K562 (cell line): ENCODE measurements around the gene KPNB1. TPM values are rescaled to one million over a fixed set of nuclear protein-coding genes. Genes with fewer than 3 reads are reported as not detected.

Source experiments
- ATAC-seq: fragments of 200-7000 bp; cut with Tn5 transposase; 3 replicates; pipeline ENCODE4 v1.9.1; 2020; ENCODE audit warnings: moderate library complexity
- BruUV-seq: library from RNA; stranded (reverse); fragments of 400-500 nt; replicated peaks from 2 replicates; lab custom pipeline; 2021; lab: Mats Ljungman, UMichigan
- CTCF ChIA-PET: fragments of 300-600 bp; formaldehyde crosslinking; extraction: SDS; loops from one replicate; lab custom pipeline; 2021; ENCODE audit warnings: low intra/inter-chr PET ratio; lab: Yijun Ruan, JAX
- POLR2A ChIA-PET: fragments of 300-600, 350-650 bp; sonication (Branson Sonifier 250); formaldehyde crosslinking; extraction: SDS; loops from one replicate; lab custom pipeline; 2021; ENCODE audit warnings: antibody characterized with exemption, inconsistent platforms; lab: Yijun Ruan, JAX
- DNase-seq, 4 experiments: peaks; one replicate each; pipeline versions ENCODE4 v3.0.0 to v3.0.0-alpha.2; 2011 to 2018; ENCODE audit warnings: low spot score in 3 of 4, mixed read lengths in 3 of 4; ENCODE audit errors: extremely low read depth in 1 of 4
- FAIRE-seq: peaks from 2 replicates; lab custom pipeline; 2011; peaks lifted over from hg19 to GRCh38; lab: Jason Lieb, UNC
- H2AFZ ChIP-seq: 2 replicates; pipeline ENCODE4 v1.6.0; 2011; ENCODE audit warnings: low read depth, low read length, control low read depth, inconsistent platforms
- H3K27ac ChIP-seq: fragments of 200-600 bp; 3 replicates; pipeline ENCODE4 v1.8.0; 2011; ENCODE audit warnings: low read depth, mild to moderate bottlenecking, control low read depth, inconsistent platforms, low read length, moderate library complexity, mixed read lengths; ENCODE audit errors: extremely low read depth
- H3K27me3 ChIP-seq, 2 experiments: fragments of 300-600 bp in 1 of 2; 2 replicates in 1 of 2; 3 replicates in 1 of 2; pipeline versions ENCODE4 v1.6.0 to v1.8.0; 2011; ENCODE audit warnings: inconsistent platforms in 2 of 2, low read length in 2 of 2, mild to moderate bottlenecking in 1 of 2, mixed read lengths in 1 of 2, moderate library complexity in 1 of 2; ENCODE audit not compliant: control insufficient read depth in 2 of 2, insufficient read depth in 2 of 2
- H3K36me3 ChIP-seq: fragments of 300-600 bp; 3 replicates; pipeline ENCODE4 v1.8.0; 2011; ENCODE audit warnings: mild to moderate bottlenecking, low read length, inconsistent platforms; ENCODE audit not compliant: control insufficient read depth, insufficient read depth
- H3K4me1 ChIP-seq, 2 experiments: fragments of 200-600 bp in 1 of 2; replicated peaks in 1 of 2; 2 replicates in 1 of 2; 3 replicates in 1 of 2; pipeline versions ENCODE4 v1.5.1 to v1.8.0; 2011; ENCODE audit warnings: inconsistent platforms in 2 of 2, low read length in 2 of 2, mild to moderate bottlenecking in 1 of 2, mixed read lengths in 1 of 2, moderate library complexity in 1 of 2; ENCODE audit not compliant: control insufficient read depth in 2 of 2, insufficient read depth in 2 of 2
- H3K4me2 ChIP-seq: 2 replicates; pipeline ENCODE4 v1.6.1; 2011; ENCODE audit warnings: low read length, control low read depth, inconsistent platforms, mixed read lengths; ENCODE audit not compliant: insufficient read depth
- H3K4me3 ChIP-seq: fragments of 200-600 bp; sonication (generic), shearing (Covaris generic); 2 replicates; pipeline ENCODE4 v1.5.1; 2016; ENCODE audit warnings: control low read depth, inconsistent platforms
- H3K79me2 ChIP-seq: fragments of 200-600 bp; 3 replicates; pipeline ENCODE4 v1.8.0; 2011; ENCODE audit warnings: low read length, inconsistent platforms; ENCODE audit not compliant: control insufficient read depth, insufficient read depth
- H3K9ac ChIP-seq, 2 experiments: 2 replicates each; pipeline versions ENCODE4 v1.6.0 to v1.6.1; 2011; ENCODE audit warnings: low read depth in 2 of 2, low read length in 2 of 2, control low read depth in 1 of 2, inconsistent platforms in 1 of 2, mild to moderate bottlenecking in 1 of 2, mixed read lengths in 1 of 2; ENCODE audit not compliant: insufficient read depth in 1 of 2
- H3K9me1 ChIP-seq: one replicate; pipeline ENCODE4 v1.6.0; 2011; ENCODE audit warnings: inconsistent platforms, mild to moderate bottlenecking, low read length, moderate library complexity; ENCODE audit not compliant: control insufficient read depth, insufficient read depth
- H3K9me3 ChIP-seq: replicated peaks from 2 replicates; pipeline ENCODE4 v1.5.1; 2011; ENCODE audit warnings: low read depth, low read length, inconsistent platforms; ENCODE audit not compliant: control insufficient read depth, insufficient read depth
- H4K20me1 ChIP-seq: replicated peaks from 2 replicates; pipeline ENCODE4 v1.6.1; 2011; ENCODE audit warnings: low read length, inconsistent platforms, mixed read lengths; ENCODE audit not compliant: control insufficient read depth, insufficient read depth
- CBX5 ChIP-seq: IDR thresholded peaks from 2 replicates; pipeline ENCODE4 v1.6.1; 2014; ENCODE audit warnings: low read depth, borderline replicate concordance
- EHMT2 ChIP-seq: fragments of 450-650 bp; IDR thresholded peaks from 2 replicates; pipeline ENCODE4 v1.6.1; 2018; ENCODE audit warnings: antibody characterized with exemption
- ETS2 ChIP-seq: IDR thresholded peaks from 2 replicates; pipeline ENCODE4 v1.6.1; 2016; ENCODE audit warnings: borderline replicate concordance, missing genetic modification characterization, mild to moderate bottlenecking, moderate library complexity, missing compliant biosample characterization; ENCODE audit not compliant: poor library complexity, severe bottlenecking
- GTF2F1 ChIP-seq: IDR thresholded peaks from 2 replicates; pipeline ENCODE4 v1.6.1; 2011; ENCODE audit warnings: low read depth, low read length, improper control_type of control experiment
- MAFG ChIP-seq: fragments of 450-650 bp; conservative IDR thresholded peaks from 2 replicates; pipeline ENCODE4 v1.6.1; 2016; ENCODE audit warnings: missing genetic modification characterization, missing compliant biosample characterization
- MCM3 ChIP-seq: fragments of 450-650 bp; IDR thresholded peaks from 2 replicates; pipeline ENCODE4 v1.6.1; 2016
- NFE2L1 ChIP-seq: fragments of 450-650 bp; IDR thresholded peaks from 2 replicates; pipeline ENCODE4 v1.6.1; 2016; ENCODE audit warnings: missing genetic modification characterization, low read depth, mild to moderate bottlenecking, missing compliant biosample characterization, moderate library complexity, borderline replicate concordance
- SIRT6 ChIP-seq: IDR thresholded peaks from one replicate; pipeline ENCODE4 v1.6.1; 2012; ENCODE audit warnings: low read depth, mild to moderate bottlenecking, control low read depth, inconsistent platforms, low read length, moderate library complexity
- TEAD1 ChIP-seq, 2 experiments: fragments of 450-650 bp in 1 of 2; sonication (generic) in 1 of 2; formaldehyde crosslinking; IDR thresholded peaks; 2 replicates each; pipeline versions ENCODE4 v1.4.0 to v1.8.0; 2020 to 2022; ENCODE audit warnings: mild to moderate bottlenecking in 2 of 2, missing genetic modification reagents in 1 of 2
- ZNF121 ChIP-seq: sonication (generic); formaldehyde crosslinking; conservative IDR thresholded peaks from 2 replicates; pipeline ENCODE4 v1.8.0; 2022; ENCODE audit warnings: missing genetic modification reagents
- ZNF165 ChIP-seq: fragments of 250-450 bp; sonication (Bioruptor Pico); IDR thresholded peaks from 2 replicates; pipeline ENCODE4 v1.4.0; 2020; ENCODE audit warnings: borderline replicate concordance
- ZNF24 ChIP-seq: fragments of 450-650 bp; IDR thresholded peaks from 2 replicates; pipeline ENCODE4 v1.6.1; 2016
- ZNF445 ChIP-seq: fragments of 250-450 bp; sonication (Bioruptor Pico); IDR thresholded peaks from 2 replicates; pipeline ENCODE4 v1.4.0; 2020; ENCODE audit warnings: low read depth, mild to moderate bottlenecking, moderate library complexity
- ZNF696 ChIP-seq: fragments of 250-450 bp; sonication (Bioruptor Pico); conservative IDR thresholded peaks from 2 replicates; pipeline ENCODE4 v1.4.0; 2020; ENCODE audit warnings: mild to moderate bottlenecking, moderate library complexity
- WGBS: fragments of 100-300 bp; shearing (Covaris generic); methylation state at CpG from one replicate; pipeline ENCODE4 v1.1.6; 2016; ENCODE audit warnings: low coverage, mixed read lengths; ENCODE audit not compliant: insufficient coverage; ENCODE audit errors: missing lambda C conversion rate; 5-methylcytosine and 5-hydroxymethylcytosine counted together
- in situ Hi-C: fragments of 300-500 bp; cut with MboI; formaldehyde crosslinking; loops from 4 replicates; pipeline ENCODE4 v1.15.0; 2018; ENCODE audit warnings: inconsistent platforms, mixed read lengths
- intact Hi-C: fragments of 100-400 bp; cut with micrococcal nuclease; formaldehyde crosslinking; loops from 2 replicates; pipeline ENCODE4 v1.14.2; 2022
- polyA plus RNA-seq, 8 experiments: library from polyadenylated mRNA; depleted of rRNA in 4 of 8; stranded (reverse) in 5 of 8; unstranded in 3 of 8; fragments of >200 nt; fragmentation: Nextera tagmentation in 2 of 8; fragmentation: Illumina TruSeq in 1 of 8; extraction: Ambion mirVana in 2 of 8; extraction: Trizol in 1 of 8; gene quantifications; 2 replicates each; pipeline versions ENCODE4 v1.2.1 to v1.2.3, GENCODE V29; 2011 to 2014; ENCODE audit warnings: inconsistent platforms in 1 of 8, missing spikeins in 1 of 8
- total RNA-seq, 7 experiments: library from RNA; depleted of rRNA in 6 of 7; stranded (reverse); fragments of >200 nt in 6 of 7; fragmentation: Illumina TruSeq in 2 of 7; extraction: Trizol in 2 of 7; gene quantifications; 2 replicates each; pipeline versions ENCODE4 v1.2.1 to v1.2.3, GENCODE V29; 2011 to 2021; ENCODE audit warnings: low replicate concordance in 1 of 7
- TF ChIP-seq, protein P1 (sequence below): IDR thresholded peaks from 2 replicates; pipeline ENCODE4 v1.6.1; 2012; ENCODE audit warnings: low read depth, low read length, improper control_type of control experiment, borderline replicate concordance
- TF ChIP-seq, protein P2 (sequence below), 2 experiments: fragments of 450-650 bp; IDR thresholded peaks; 2 replicates each; pipeline ENCODE4 v1.6.1; 2018; ENCODE audit warnings: mild to moderate bottlenecking in 2 of 2, low read depth in 1 of 2; ENCODE audit not compliant: partially characterized antibody in 2 of 2

KPNB1 gene
- total and polyA plus RNA-seq, 9 of the 15 experiments (the other 6 are each of a cell fraction or from before 2014, with no cell fraction given) = 154 to 622 (median 354) TPM

DNA sequence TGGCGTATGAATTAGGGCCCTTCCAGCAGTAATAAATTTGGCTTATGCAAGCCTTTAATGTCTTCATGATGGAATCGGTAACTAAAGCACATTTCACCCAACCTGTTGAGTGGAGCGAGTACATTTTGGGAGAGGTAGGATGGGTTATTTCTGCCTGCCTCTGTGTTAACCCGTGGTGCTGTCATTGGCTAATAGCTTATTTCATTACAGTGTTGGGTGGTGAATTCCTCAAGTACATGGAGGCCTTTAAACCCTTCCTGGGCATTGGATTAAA lies 26.4 kb downstream of the KPNB1 start:
- CTCF ChIA-PET = no interaction called here
- no peak for TF ChIP-seq ZNF696 (CRISPR knock-in tag)
- TF ChIP-seq, protein P1, sequence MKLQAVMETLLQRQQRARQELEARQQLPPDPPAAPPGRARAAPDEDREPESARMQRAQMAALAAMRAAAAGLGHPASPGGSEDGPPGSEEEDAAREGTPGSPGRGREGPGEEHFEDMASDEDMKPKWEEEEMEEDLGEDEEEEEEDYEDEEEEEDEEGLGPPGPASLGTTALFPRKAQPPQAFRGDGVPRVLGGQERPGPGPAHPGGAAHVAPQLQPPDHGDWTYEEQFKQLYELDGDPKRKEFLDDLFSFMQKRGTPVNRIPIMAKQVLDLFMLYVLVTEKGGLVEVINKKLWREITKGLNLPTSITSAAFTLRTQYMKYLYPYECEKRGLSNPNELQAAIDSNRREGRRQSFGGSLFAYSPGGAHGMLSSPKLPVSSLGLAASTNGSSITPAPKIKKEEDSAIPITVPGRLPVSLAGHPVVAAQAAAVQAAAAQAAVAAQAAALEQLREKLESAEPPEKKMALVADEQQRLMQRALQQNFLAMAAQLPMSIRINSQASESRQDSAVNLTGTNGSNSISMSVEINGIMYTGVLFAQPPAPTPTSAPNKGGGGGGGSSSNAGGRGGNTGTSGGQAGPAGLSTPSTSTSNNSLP = no peak
- no peak for TF ChIP-seq ZNF165
- no peak for TF ChIP-seq MAFG (tag)
- no peak for TF ChIP-seq ETS2 (tag)
- TF ChIP-seq ZNF121 = no peak
- TF ChIP-seq ZNF445 (CRISPR knock-in tag) = no peak
- TF ChIP-seq NFE2L1 (tag) = no peak
- TF ChIP-seq, protein P2, sequence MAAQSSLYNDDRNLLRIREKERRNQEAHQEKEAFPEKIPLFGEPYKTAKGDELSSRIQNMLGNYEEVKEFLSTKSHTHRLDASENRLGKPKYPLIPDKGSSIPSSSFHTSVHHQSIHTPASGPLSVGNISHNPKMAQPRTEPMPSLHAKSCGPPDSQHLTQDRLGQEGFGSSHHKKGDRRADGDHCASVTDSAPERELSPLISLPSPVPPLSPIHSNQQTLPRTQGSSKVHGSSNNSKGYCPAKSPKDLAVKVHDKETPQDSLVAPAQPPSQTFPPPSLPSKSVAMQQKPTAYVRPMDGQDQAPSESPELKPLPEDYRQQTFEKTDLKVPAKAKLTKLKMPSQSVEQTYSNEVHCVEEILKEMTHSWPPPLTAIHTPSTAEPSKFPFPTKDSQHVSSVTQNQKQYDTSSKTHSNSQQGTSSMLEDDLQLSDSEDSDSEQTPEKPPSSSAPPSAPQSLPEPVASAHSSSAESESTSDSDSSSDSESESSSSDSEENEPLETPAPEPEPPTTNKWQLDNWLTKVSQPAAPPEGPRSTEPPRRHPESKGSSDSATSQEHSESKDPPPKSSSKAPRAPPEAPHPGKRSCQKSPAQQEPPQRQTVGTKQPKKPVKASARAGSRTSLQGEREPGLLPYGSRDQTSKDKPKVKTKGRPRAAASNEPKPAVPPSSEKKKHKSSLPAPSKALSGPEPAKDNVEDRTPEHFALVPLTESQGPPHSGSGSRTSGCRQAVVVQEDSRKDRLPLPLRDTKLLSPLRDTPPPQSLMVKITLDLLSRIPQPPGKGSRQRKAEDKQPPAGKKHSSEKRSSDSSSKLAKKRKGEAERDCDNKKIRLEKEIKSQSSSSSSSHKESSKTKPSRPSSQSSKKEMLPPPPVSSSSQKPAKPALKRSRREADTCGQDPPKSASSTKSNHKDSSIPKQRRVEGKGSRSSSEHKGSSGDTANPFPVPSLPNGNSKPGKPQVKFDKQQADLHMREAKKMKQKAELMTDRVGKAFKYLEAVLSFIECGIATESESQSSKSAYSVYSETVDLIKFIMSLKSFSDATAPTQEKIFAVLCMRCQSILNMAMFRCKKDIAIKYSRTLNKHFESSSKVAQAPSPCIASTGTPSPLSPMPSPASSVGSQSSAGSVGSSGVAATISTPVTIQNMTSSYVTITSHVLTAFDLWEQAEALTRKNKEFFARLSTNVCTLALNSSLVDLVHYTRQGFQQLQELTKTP (IDR thresholded peaks at IDR 0.05; ENCODE audit: low read depth in 1 of 2, partially characterized antibody in 2 of 2) = no peak
- TF ChIP-seq MCM3 = no peak
- no peak for TF ChIP-seq GTF2F1
- TF ChIP-seq TEAD1 (CRISPR knock-in tag; IDR thresholded peaks at IDR 0.05) = no peak
- no peak for TF ChIP-seq EHMT2
- TF ChIP-seq ZNF24 = no peak
- TF ChIP-seq SIRT6 = no peak
- TF ChIP-seq CBX5 = no peak
- in situ Hi-C loops = no loop called here
- Histone ChIP-seq H3K27me3 (no peaks in the 10 kb centered on the region), H3K4me3 (no peak overlapping the region), H3K36me3 (peaks cover 98% of the 10 kb centered on the region), H3K27ac (no peak overlapping the region), H3K9ac (no peak overlapping the region), H4K20me1 (no peaks in the 10 kb centered on the region; the same call in 1 of the 2 replicates), H2AFZ (no peak overlapping the region), H3K9me1 (no peaks in the 10 kb centered on the region), H3K4me2 (no peak overlapping the region), H3K9me3 (no peaks in the 10 kb centered on the region), H3K79me2 (peaks cover 4% of the 10 kb centered on the region; the same call in 1 of the 3 replicates), H3K4me1 (no peaks in the 10 kb centered on the region)
- POLR2A ChIA-PET = interaction anchor here (0.9 to 4.6 kb wide), 5 partner anchors 9 to 25 kb away, joined by 3 to 30 read pairs (median 5); no protein-coding TSS in a partner anchor
- WGBS = 96% methylated on average over 4 of the region's 4 CpGs
- DNase-seq = no peak
- FAIRE-seq = no peak
- intact Hi-C loops = no loop called here
- no TSS peak for BruUV-seq
- no peak for ATAC-seq
